ENCODE measurements around the gene NNT. TPM values are rescaled to one million over a fixed set of nuclear protein-coding genes. Genes with fewer than 3 reads are reported as not detected.
"Not testable (repeated sequence)": the region's sequence is repeated elsewhere in the genome, so short reads cannot be mapped to it uniquely, and the experiment has no call there.

Gene NNT
- total RNA-seq, 1 experiment from 2014 or later: 18.1 TPM

DNA sequence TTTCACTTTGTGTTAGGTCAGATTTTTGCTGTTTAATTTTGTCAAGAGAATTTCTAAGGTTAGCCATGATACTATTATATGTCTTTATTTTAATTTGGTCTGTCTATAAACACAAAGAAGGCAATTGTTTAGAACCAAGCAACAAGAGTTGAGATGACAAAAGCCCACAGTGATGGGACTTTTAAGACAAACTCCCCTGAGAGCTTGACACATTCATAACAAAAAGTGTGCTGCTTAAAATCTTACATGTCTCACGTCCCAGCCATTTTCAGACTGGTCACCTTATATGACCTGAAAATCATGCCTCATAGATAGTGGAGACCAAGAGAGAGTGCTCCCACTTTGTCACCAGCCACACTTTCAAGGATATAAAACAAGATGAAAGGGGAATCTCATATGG lies 21.6 kb upstream of the NNT start:
- no peak for DNase-seq (ENCODE audit: low spot score)
- in situ Hi-C loops (cut with HindIII; ENCODE audit: low sequenced_read_pairs): no loop called here

GRCh38 chr5:43582082-43583005 lies 20.6 kb upstream of the NNT start:
- in situ Hi-C loops (cut with HindIII; ENCODE audit: low sequenced_read_pairs): no loop called here
- DNase-seq (ENCODE audit: low spot score): no peak

GRCh38 chr5:43583724-43584123 lies 19.3 kb upstream of the NNT start:
- in situ Hi-C loops (cut with HindIII; ENCODE audit: low sequenced_read_pairs): no loop called here
- no peak for DNase-seq (ENCODE audit: low spot score)

DNA sequence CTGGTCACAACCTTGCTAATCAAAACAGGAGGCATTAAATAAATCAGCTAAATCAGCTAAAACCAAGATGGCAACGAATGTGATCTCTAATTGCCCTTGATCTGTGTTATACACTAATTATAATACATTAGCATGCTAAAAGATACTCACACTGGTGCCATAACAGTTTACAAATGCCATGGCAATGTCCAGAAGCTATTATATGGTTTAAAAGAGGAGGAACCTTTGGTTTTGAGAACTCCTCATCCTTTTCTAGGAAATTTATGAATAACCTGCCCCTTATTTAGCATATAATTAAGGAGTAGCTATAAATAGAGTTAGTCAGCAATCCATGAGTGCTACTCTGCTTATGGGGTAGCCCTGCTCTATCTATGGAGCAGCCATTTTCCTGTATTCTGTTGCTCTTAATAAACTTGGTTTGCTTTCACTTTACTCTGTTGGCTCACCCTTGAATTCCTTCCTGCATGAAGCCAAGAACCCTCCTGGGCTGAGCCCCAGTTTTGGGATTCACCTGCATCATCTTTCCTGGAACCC lies 18.7 kb upstream of the NNT start:
- no peak for DNase-seq (ENCODE audit: low spot score)
- in situ Hi-C loops (cut with HindIII; ENCODE audit: low sequenced_read_pairs): no loop called here

- in situ Hi-C loops (cut with HindIII; ENCODE audit: low sequenced_read_pairs): no loop called here
- DNase-seq (ENCODE audit: low spot score): no peak
These were observed 14.1 kb upstream of the NNT start for GRCh38 chr5:43588842-43589241.

DNA sequence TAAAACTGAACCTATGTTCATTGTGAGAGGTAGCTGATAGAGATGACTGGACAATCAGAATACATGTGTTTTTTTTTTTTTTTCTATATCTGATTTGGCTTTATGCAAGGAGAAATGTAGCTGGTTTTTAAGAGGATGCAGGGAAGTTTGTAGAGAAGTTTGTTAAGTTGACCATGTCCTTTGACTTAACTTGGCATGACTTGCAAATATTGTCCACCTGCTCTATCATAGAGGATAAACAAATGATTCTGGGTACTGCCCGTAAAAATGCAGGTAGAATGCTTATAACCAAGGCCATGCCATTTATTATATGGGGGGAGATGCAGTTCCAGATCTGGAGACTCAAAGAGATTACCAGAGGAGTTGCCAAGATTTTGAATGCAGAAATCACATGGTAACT lies 13.7 kb upstream of the NNT start:
- no peak for DNase-seq (ENCODE audit: low spot score)
- in situ Hi-C loops (cut with HindIII; ENCODE audit: low sequenced_read_pairs): no loop called here

- in situ Hi-C loops (cut with HindIII; ENCODE audit: low sequenced_read_pairs): no loop called here
- DNase-seq (ENCODE audit: low spot score): no peak
These were observed 12.3 kb upstream of the NNT start for GRCh38 chr5:43590700-43591099.

DNA sequence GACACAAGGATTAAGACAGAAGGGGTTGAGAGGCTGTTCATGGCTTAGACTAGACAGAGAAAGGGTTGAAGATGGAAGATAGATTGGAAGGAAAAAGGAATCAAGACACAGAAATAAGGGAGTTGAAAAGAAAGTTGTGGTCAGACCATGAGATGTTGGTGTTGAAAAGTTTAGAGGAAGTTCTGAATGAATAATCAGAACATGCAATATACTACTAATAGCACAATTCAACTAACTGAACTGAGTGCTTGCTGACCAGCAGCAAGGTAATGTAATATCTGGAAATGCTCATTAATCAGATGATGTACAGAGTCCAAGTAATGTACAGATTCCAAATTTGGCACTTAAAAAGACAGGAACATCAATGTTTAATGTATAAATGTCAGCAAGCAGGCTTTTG lies 10.6 kb upstream of the NNT start:
- in situ Hi-C loops (cut with HindIII; ENCODE audit: low sequenced_read_pairs): no loop called here
- no peak for DNase-seq (ENCODE audit: low spot score)

- DNase-seq (ENCODE audit: low spot score); in situ Hi-C loops (cut with HindIII; ENCODE audit: low sequenced_read_pairs): not testable (repeated sequence)
These were observed 4.1 kb upstream of the NNT start for GRCh38 chr5:43598927-43599326.

- in situ Hi-C loops (cut with HindIII; ENCODE audit: low sequenced_read_pairs): no loop called here
- DNase-seq (ENCODE audit: low spot score): no peak
These were observed 1.3 kb upstream of the NNT start for GRCh38 chr5:43601454-43602260.

DNA sequence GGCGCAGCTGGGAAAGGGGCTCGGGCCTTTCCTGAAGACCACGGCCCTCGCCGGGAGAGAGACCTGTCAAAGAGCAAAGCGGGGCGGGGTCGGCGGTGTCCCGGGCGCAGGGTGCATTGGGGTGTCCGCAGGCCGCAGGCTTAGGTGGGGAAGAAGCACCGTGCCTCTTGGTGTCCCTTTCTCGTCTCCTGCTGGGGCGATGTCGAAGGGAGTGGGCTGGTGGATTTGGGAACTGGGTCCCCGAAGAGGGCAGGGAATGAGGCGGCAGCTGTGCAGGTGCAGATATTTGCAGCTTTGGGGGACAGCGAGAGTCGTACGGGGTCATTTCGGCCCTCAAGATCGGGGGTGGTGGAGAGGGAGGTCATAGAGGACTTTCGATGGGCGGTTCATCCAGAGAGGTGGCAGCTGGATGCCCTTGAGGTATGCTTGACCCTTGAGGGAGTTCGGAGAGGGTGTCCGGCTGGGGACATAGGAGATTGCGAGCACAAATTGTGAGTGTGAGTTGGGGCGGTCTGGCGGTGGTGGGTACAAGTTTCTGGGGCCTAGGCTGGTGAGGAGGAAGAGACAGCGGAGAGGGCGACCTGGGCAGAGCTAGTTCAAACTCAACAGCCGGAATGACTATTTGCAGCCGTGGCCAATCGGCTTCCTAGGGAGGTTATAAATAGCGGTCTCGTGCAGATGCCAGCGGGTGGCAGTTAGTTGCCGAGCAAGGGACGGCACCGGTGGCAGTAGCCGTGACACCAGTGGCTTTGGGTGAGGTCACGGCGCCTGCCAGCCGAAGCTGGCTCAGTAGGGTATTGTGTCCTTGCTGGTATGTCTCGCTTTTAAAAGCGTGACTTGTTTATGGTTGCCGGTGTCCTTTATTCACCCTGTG lies 601 bp downstream of the NNT start:
- in situ Hi-C loops (cut with HindIII; ENCODE audit: low sequenced_read_pairs): no loop called here

DNA sequence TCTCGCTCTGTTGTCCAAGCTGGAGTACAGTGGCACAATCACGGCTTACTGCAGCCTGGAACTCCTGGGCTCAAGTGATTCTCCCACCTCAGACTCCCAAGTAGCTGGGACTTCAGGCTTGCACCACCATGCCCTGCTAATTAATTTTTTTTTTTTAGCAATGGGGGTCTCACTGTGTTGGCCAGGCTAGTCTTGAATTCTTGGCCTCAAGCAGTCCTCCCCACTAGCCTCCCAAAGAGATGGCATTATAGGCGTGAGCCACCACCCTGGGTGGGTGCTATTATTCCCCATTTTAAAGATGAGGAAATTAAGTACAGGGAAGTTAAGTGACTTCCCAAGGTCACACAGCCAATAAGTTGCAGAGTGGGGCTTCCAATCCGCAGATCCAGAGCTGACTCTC lies 1.7 kb downstream of the NNT start:
- in situ Hi-C loops (cut with HindIII; ENCODE audit: low sequenced_read_pairs): no loop called here
- no peak for DNase-seq (ENCODE audit: low spot score)

More for the DNA sequence above, 601 bp downstream of the NNT start:
- peak; percentile 74 for DNase-seq (ENCODE audit: low spot score)

- no peak for DNase-seq (ENCODE audit: low spot score)
- in situ Hi-C loops (cut with HindIII; ENCODE audit: low sequenced_read_pairs): no loop called here
These were observed 3.4 kb downstream of the NNT start for GRCh38 chr5:43606351-43606750.

DNA sequence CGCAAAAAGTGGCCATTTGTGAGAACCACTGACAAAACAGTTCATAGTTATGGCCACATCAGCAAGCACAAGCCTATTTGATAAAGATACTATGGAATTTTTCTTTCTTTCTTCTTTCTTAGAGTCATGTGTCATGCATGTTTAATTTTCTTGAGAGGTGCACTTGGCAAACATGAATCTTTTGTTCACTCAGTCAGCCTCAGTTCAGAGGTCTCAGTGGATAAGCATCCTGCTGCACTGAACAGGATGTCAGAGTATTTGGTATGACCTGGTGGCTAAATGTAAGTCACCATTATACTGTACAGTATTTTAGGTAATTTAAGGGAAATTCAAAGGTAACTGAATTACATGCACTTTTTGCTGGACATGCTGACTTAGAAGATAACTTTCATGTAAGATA lies 5.4 kb downstream of the NNT start:
- no peak for DNase-seq (ENCODE audit: low spot score)
- in situ Hi-C loops (cut with HindIII; ENCODE audit: low sequenced_read_pairs): no loop called here

- in situ Hi-C loops (cut with HindIII; ENCODE audit: low sequenced_read_pairs): no loop called here
- DNase-seq (ENCODE audit: low spot score): no peak
These were observed 6.8 kb downstream of the NNT start for GRCh38 chr5:43609752-43610151.

GRCh38 chr5:43613370-43613769 lies 10.4 kb downstream of the NNT start:
- in situ Hi-C loops (cut with HindIII; ENCODE audit: low sequenced_read_pairs): no loop called here

DNA sequence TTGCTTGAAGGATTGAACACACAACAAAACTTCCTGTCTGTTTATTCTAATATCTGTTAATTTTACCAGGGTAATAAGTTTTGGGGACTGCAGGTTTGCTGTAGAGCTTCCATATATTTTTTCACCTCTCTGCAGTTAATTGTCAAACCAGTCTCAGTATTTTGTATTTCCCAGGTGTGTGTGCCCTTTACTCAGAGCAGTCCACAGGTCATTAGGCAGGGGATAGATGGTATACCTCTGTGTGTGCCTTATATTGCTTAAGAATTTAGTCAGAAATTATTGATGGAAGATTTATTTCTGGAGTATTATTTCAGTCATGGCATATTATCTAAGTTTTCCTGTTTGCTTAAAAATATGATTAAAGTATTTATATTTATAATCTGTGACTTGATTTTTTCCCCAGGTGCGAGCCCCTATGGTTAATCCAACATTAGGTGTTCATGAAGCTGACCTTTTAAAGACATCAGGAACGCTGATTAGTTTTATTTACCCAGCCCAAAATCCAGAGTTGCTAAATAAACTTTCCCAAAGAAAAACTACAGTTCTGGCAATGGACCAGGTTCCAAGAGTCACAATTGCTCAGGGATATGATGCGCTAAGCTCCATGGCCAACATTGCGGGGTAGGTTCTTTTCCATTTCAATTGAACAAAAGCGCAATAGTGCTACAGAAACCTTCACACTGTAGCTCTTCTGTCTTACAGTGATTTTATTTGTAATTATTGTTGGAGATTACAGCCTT lies 12.6 kb downstream of the NNT start:
- no peak for DNase-seq (ENCODE audit: low spot score)
- in situ Hi-C loops (cut with HindIII; ENCODE audit: low sequenced_read_pairs): no loop called here

More at GRCh38 chr5:43613370-43613769, 10.4 kb downstream of the NNT start:
- no peak for DNase-seq (ENCODE audit: low spot score)

GRCh38 chr5:43616535-43616934 lies 13.6 kb downstream of the NNT start:
- in situ Hi-C loops (cut with HindIII; ENCODE audit: low sequenced_read_pairs): no loop called here
- DNase-seq (ENCODE audit: low spot score): no peak

Measured in G401 (cell line).